GM18951 (cell line): ENCODE data around the gene SRCIN1.

Experiments used
- POLR2A ChIP-seq: IDR thresholded peaks from 4 replicates; pipeline ENCODE4 v1.6.1; 2011; ENCODE audit warnings: mild to moderate bottlenecking; ENCODE audit not compliant: insufficient read length, insufficient read depth; ENCODE audit errors: extremely low read depth
- in situ Hi-C: fragments of 300-500 bp; cut with MboI; formaldehyde crosslinking; loops from one replicate; pipeline ENCODE4 v1.12.0; 2022; ENCODE audit warnings: low sequenced_read_pairs, mixed read lengths, inconsistent platforms; ENCODE audit not compliant: unreplicated experiment

SRCIN1 gene

GRCh38 chr17:38552343-38552742, 53.4 kb downstream of the SRCIN1 start:
- in situ Hi-C loops = no loop called here
- TF ChIP-seq POLR2A = no peak

GRCh38 chr17:38551121-38551520, 54.6 kb downstream of the SRCIN1 start:
- TF ChIP-seq POLR2A = no peak
- in situ Hi-C loops = no loop called here

GRCh38 chr17:38550661-38551060, 55.1 kb downstream of the SRCIN1 start:
- in situ Hi-C loops = no loop called here
- TF ChIP-seq POLR2A = no peak

- in situ Hi-C loops = no loop called here
- no peak for TF ChIP-seq POLR2A
These were observed 56.5 kb downstream of the SRCIN1 start for GRCh38 chr17:38549285-38549684.

GRCh38 chr17:38547444-38547843, 58.3 kb downstream of the SRCIN1 start:
- in situ Hi-C loops = no loop called here
- no peak for TF ChIP-seq POLR2A

GRCh38 chr17:38546396-38546795, 59.4 kb downstream of the SRCIN1 start:
- TF ChIP-seq POLR2A = no peak
- in situ Hi-C loops = no loop called here

GRCh38 chr17:38545531-38546225, 60.1 kb downstream of the SRCIN1 start:
- in situ Hi-C loops = no loop called here
- TF ChIP-seq POLR2A = no peak

- in situ Hi-C loops = no loop called here
- no peak for TF ChIP-seq POLR2A
These were observed 60.9 kb downstream of the SRCIN1 start for GRCh38 chr17:38544839-38545209.

- TF ChIP-seq POLR2A = no peak
- in situ Hi-C loops = no loop called here
These were observed 61.4 kb downstream of the SRCIN1 start for GRCh38 chr17:38544175-38544838.

- in situ Hi-C loops = no loop called here
- no peak for TF ChIP-seq POLR2A
These were observed 62.2 kb downstream of the SRCIN1 start for GRCh38 chr17:38543403-38544174.

GRCh38 chr17:38542286-38542685, 63.5 kb downstream of the SRCIN1 start:
- in situ Hi-C loops = no loop called here
- no peak for TF ChIP-seq POLR2A

GRCh38 chr17:38541281-38541680, 64.5 kb downstream of the SRCIN1 start:
- no peak for TF ChIP-seq POLR2A
- in situ Hi-C loops = no loop called here

GRCh38 chr17:38540514-38541045, 65.2 kb downstream of the SRCIN1 start:
- in situ Hi-C loops = no loop called here
- no peak for TF ChIP-seq POLR2A

GRCh38 chr17:38539386-38539785, 66.4 kb downstream of the SRCIN1 start:
- in situ Hi-C loops = no loop called here
- TF ChIP-seq POLR2A = no peak

GRCh38 chr17:38538906-38539305, 66.8 kb downstream of the SRCIN1 start:
- in situ Hi-C loops = no loop called here
- TF ChIP-seq POLR2A = no peak
